ENCODE measurements around the gene PRDM16.

Gene PRDM16

DNA sequence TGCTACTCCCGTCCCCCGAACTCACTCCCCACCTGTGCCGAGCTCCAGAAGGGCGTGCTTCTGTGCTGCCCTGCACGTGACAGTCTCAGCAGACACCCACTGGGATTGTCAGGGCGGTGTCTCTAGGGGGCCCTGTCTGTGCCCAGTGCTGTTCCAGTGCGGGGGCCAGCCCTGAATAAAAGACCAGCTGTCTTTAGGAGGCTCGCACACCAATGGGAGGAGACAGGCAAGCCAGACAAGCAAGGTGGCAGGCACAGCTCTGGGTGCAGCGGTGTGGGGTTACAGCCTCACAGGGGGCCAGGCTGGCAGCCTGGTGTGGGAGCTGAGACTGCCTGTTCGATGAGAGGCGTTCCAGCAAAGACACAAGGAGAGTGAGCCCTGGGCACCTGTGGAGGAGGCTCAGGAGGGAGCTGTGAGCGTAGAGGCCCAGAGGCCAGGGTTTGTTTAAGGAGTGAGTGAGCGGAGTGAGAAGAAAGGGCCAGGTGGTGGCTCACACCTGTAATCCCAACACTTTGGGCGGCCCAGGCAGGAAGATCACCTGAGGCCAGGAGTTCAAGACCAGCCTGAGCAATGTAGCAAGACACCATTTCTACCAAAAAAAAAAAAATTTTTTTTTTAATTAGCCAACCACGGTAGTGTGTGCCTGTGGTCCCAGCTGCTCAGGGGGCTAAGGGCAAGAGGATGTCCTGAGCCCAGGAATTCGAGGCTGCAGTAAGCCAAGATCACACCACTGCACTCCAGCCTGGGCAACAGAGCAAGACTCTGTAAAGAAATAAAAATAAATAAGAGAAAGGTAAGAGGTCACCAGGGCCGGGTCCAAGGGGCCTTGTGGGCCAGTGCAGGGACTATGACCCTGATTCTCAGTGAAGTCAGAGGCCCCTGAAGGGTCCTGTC is 337.2 kb downstream of the PRDM16 start:
- peak; percentile 10 to 32 for DNase-seq

DNA sequence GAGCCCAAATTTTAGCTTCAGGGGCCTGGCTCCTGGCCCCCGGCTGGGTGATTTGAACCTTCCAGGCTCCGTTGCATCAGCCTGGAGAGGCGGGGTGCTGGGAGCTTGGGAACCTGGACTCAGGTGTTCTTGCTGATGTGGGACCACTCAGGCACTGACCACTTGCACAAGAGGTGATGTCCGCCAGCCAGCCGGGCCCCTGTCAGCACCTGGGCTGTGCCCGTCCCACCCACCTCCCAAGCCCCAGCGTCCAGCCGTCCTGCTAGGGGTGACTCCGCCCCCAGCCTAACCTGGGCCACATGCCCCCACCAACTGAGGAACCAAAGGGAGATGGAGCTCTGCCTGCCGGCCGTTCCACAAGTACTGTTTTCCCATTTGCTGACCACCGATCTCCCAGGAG is 338.0 kb downstream of the PRDM16 start:
- no peak for DNase-seq

- no peak for DNase-seq
Measured at GRCh38 chr1:3408751-3409266, 339.8 kb downstream of the PRDM16 start.

GRCh38 chr1:3409366-3410141 is 340.6 kb downstream of the PRDM16 start:
- no peak for DNase-seq

GRCh38 chr1:3410142-3410925 is 341.3 kb downstream of the PRDM16 start:
- peak; percentile 22 to 40 for DNase-seq

DNA sequence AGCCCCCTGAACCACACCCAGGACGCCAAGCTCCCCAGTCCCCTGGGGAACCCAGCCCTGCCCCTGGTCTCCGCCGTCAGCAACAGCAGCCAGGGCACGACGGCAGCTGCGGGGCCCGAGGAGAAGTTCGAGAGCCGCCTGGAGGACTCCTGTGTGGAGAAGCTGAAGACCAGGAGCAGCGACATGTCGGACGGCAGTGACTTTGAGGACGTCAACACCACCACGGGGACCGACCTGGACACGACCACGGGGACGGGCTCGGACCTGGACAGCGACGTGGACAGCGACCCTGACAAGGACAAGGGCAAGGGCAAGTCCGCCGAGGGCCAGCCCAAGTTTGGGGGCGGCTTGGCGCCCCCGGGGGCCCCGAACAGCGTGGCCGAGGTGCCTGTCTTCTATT is 342.8 kb downstream of the PRDM16 start:
- no peak for DNase-seq

GRCh38 chr1:3412376-3412775 is 343.4 kb downstream of the PRDM16 start:
- DNase-seq, result no peak

- no peak for DNase-seq
Measured at GRCh38 chr1:3413975-3414710, 345.1 kb downstream of the PRDM16 start.

GRCh38 chr1:3415260-3416090 is 346.5 kb downstream of the PRDM16 start:
- DNase-seq, result no peak

DNA sequence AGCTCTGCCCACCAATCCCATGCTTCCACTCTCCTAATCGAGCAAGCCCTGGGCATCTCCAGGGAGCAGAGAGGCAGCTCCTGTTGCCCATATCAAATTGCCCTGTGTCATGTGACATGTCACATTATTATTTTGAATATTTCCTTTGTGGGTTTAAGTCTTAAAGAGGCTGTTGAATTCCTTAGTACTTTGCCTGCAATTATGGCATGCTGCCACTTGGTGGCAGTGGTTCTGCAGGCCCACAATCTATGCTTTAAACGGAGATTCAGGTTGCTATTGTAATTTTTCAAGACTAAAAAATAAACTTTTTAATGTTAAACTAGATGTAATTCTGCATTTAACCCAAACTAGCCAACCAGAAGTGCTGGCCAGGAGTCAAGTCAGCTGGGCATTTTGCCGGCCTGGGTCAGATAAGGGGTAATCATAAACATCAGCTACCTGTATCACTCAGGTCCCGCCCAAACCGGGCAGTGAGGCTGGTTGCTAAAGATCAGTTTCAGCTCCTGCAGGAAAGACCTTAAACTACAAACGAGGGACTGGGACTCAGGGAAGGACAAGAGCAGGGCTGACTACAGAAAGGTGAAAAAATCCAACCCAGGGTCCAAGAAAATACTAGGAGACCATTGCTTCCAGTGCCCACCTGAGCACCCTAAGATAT is 348.2 kb downstream of the PRDM16 start:
- DNase-seq, result no peak

DNA sequence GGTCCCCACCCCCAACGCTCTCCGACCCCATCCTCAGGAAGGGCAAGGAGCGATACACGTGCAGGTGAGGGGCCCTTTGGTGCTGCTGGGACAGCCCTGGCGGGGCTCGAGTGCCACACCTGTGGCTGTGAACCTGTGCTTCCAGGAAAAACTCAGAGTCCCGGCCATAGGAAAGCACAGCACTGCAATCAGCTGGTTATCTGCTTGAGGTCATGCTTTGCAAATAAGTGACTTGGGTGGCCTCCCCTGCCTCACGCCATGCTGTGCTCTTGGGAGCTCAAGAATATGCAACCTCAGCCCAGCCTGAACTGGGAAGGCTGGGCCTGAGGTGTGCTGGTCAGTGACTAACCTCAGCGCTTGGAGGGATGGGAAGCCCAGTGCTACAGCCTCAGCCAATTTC is 348.9 kb downstream of the PRDM16 start:
- no peak for DNase-seq

- DNase-seq, result no peak
Measured at GRCh38 chr1:3418600-3418999, 349.6 kb downstream of the PRDM16 start.

DNA sequence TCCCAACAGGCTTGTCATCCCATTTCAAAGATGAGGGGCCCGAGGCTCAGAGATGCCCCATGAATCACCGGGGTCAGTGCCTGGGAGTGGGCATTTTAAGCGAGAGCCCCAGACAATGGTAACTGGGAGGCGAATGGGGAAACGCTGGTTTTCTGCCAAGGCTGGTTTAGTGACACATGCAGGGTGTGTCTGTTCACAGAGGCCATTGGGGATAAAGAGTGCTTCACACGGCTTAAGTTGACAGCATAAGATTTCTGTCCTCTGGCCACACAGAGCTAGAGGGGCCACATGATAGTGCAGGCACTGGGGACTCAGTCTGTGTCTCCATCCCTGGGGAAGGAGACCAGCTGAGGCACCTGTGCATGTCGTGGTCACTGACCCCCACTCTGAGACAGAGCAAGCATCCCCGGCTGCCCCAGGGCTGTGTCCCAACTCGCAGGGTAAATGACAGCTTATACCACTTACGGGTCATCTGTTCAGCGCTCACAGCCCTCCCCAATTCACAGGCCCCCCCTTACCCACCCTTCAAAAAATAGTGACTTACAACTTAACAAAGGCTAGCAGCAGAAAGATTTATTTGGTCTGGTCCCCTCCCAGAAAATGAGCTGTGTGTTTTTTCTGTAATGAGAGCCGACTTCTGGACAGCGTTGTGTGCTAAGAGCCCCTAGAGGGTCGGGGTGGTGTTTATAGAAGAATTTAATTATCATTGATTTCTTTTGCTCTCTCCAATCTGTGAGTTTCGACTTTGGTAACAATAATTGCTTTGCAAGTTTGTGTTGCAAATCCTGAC is 350.6 kb downstream of the PRDM16 start:
- DNase-seq, result peak; percentile 27 to 53

DNA sequence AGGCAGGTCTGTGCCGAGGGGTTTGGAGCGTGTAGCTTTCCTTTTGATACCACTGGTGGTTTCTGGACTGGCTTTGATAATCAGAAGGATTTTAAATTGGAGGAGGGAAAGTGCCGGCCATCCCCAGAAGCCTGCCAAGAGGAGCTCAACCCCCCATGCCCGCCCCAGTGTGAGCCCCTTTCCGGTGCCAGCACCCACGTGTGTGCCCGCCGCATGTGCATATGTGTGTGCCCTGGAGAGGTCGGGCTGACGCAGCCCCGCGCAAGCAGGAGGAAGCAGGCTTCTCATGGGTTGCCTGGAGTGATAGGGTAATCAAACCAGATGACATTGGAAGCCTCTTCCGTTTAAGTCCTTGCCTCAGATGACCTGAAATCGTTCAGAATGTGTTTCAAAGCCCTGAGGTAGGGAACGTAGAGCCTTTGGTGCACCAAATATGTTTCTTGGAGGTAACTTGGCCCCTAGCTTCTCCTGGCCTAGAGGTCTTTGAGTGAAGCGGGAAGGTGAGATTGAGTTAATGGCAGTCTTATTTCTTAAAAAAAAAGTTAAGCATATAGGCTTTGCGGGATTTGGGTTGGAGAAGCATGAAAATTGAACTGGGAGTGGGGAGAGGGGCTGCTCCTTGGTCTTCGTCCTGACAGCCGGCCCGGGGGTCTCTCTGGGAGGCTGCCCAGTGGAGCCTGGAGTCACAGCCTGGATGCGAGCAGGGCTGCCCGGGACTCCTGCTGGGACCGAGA is 351.4 kb downstream of the PRDM16 start:
- DNase-seq, result peak; percentile 46 to 53

- DNase-seq, result no peak
Measured at GRCh38 chr1:3422638-3423037, 353.6 kb downstream of the PRDM16 start.

- no peak for DNase-seq
Measured at GRCh38 chr1:3423245-3423829, 354.3 kb downstream of the PRDM16 start.

- DNase-seq, result no peak
Measured at GRCh38 chr1:3423896-3424611, 355.1 kb downstream of the PRDM16 start.
